Trophoblast cell (in vitro differentiated cells and primary cell): ENCODE results near the gene OR6C70. TPM values are rescaled to one million over a fixed set of nuclear protein-coding genes. Genes with fewer than 3 reads are reported as not detected.

ENCODE experiments used
- DNase-seq, 2 donors: peaks; one replicate each; pipeline ENCODE4 v3.0.0-alpha.2; 2016
- H2AFZ ChIP-seq: 2 replicates; pipeline ENCODE4 v1.6.1; 2013; ENCODE audit warnings: low read length, moderate library complexity, mild to moderate bottlenecking; ENCODE audit not compliant: insufficient read depth, poor library complexity
- H2AK5ac ChIP-seq: 2 replicates; pipeline ENCODE4 v1.6.1; 2013; ENCODE audit warnings: mild to moderate bottlenecking, low read length
- H2BK120ac ChIP-seq: 2 replicates; pipeline ENCODE4 v1.6.1; 2013; ENCODE audit warnings: low read length, mild to moderate bottlenecking, moderate library complexity; ENCODE audit not compliant: insufficient read depth, poor library complexity
- H2BK12ac ChIP-seq: 2 replicates; pipeline ENCODE4 v1.6.1; 2013; ENCODE audit warnings: mild to moderate bottlenecking, low read length, moderate library complexity
- H2BK5ac ChIP-seq: 2 replicates; pipeline ENCODE4 v1.6.1; 2013; ENCODE audit warnings: low read length, low read depth, moderate library complexity, mild to moderate bottlenecking; ENCODE audit not compliant: poor library complexity
- H3K14ac ChIP-seq: 2 replicates; pipeline ENCODE4 v1.6.1; 2013; ENCODE audit warnings: mild to moderate bottlenecking, low read length
- H3K18ac ChIP-seq: 2 replicates; pipeline ENCODE4 v1.6.1; 2013; ENCODE audit warnings: mild to moderate bottlenecking, low read length
- H3K23ac ChIP-seq: 2 replicates; pipeline ENCODE4 v1.6.1; 2013; ENCODE audit warnings: low read length
- H3K27ac ChIP-seq: 2 replicates; pipeline ENCODE4 v1.5.1; 2013; ENCODE audit warnings: low read depth, mild to moderate bottlenecking, inconsistent platforms, low read length, moderate library complexity
- H3K27me3 ChIP-seq: 2 replicates; pipeline ENCODE4 v1.6.1; 2013; ENCODE audit warnings: inconsistent platforms, mild to moderate bottlenecking, low read length, moderate library complexity; ENCODE audit not compliant: insufficient read depth
- H3K36me3 ChIP-seq, 2 experiments: 1 replicate in 1 of 2; 2 replicates in 1 of 2; pipeline ENCODE4 v1.6.1; 2013; ENCODE audit warnings: low read length in 2 of 2, mild to moderate bottlenecking in 2 of 2, moderate library complexity in 1 of 2; ENCODE audit not compliant: insufficient read depth in 2 of 2, control insufficient read depth in 1 of 2
- H3K4ac ChIP-seq: 2 replicates; pipeline ENCODE4 v1.6.1; 2013; ENCODE audit warnings: low read depth, mild to moderate bottlenecking, low read length, moderate library complexity
- H3K4me1 ChIP-seq, 2 experiments: 1 replicate in 1 of 2; 2 replicates in 1 of 2; pipeline ENCODE4 v1.6.1; 2013; ENCODE audit warnings: low read length in 2 of 2, mild to moderate bottlenecking in 2 of 2, moderate library complexity in 1 of 2; ENCODE audit not compliant: insufficient read depth in 2 of 2, control insufficient read depth in 1 of 2
- H3K4me2 ChIP-seq: 2 replicates; pipeline ENCODE4 v1.6.1; 2013; ENCODE audit warnings: inconsistent platforms, mild to moderate bottlenecking, low read length, moderate library complexity
- H3K4me3 ChIP-seq: 2 replicates; pipeline ENCODE4 v1.5.1; 2013; ENCODE audit warnings: mild to moderate bottlenecking, low read depth, low read length, inconsistent platforms
- H3K79me1 ChIP-seq: one replicate; pipeline ENCODE4 v1.6.1; 2013; ENCODE audit warnings: low read length
- H3K79me2 ChIP-seq: 2 replicates; pipeline ENCODE4 v1.6.1; 2013; ENCODE audit warnings: low read length, mild to moderate bottlenecking; ENCODE audit not compliant: control insufficient read depth, insufficient read depth, poor library complexity
- H3K9ac ChIP-seq: 2 replicates; pipeline ENCODE4 v1.6.1; 2013; ENCODE audit warnings: mild to moderate bottlenecking, low read length
- H3K9me3 ChIP-seq: 2 replicates; pipeline ENCODE4 v1.6.1; 2013; ENCODE audit warnings: low read depth, mild to moderate bottlenecking, control low read depth, inconsistent platforms, low read length; ENCODE audit not compliant: insufficient read depth
- H4K12ac ChIP-seq: 2 replicates; pipeline ENCODE4 v1.6.1; 2013; ENCODE audit warnings: low read depth, mild to moderate bottlenecking, low read length, moderate library complexity
- H4K8ac ChIP-seq: 2 replicates; pipeline ENCODE4 v1.6.1; 2013; ENCODE audit warnings: low read depth, mild to moderate bottlenecking, low read length, moderate library complexity
- H4K91ac ChIP-seq: one replicate; pipeline ENCODE4 v1.6.1; 2013; ENCODE audit warnings: low read depth, mild to moderate bottlenecking, low read length, moderate library complexity
- WGBS: extraction: QIAGEN DNeasy Blood & Tissue Kit; methylation state at CpG from one replicate; pipeline ENCODE4 v1.1.7; 2013; ENCODE audit warnings: missing lambda C conversion rate; ENCODE audit not compliant: insufficient read length, insufficient coverage; ENCODE audit errors: extremely low coverage; 5-methylcytosine and 5-hydroxymethylcytosine counted together
- polyA plus RNA-seq: library from polyadenylated mRNA; stranded (reverse); fragments of 200-250 nt; gene quantifications from 2 replicates; pipeline ENCODE4 v1.2.3, GENCODE V29; 2013

The OR6C70 gene
- not detected in 2 replicates for polyA plus RNA-seq

GRCh38 chr12:55470088-55470829 lies at the start of gene OR6C70:
Gene OR6C70 (minus strand): TSS chr12:55470138. CDS start chr12:55470138, 0 bp downstream.
- Histone ChIP-seq H2AFZ (no peak within 1 kb of the TSS), H3K4me2 (no peak within 1 kb of the TSS), H4K8ac (no peak within 1 kb of the TSS), H3K4me1 (no peaks in the 10 kb centered on the region), H3K23ac (no peak within 1 kb of the TSS), H3K79me1 (no peaks in the 10 kb centered on the region), H2BK12ac (no peak within 1 kb of the TSS), H3K9me3 (no peaks in the 10 kb centered on the region), H2AK5ac (no peak within 1 kb of the TSS), H3K27ac (no peak within 1 kb of the TSS), H2BK120ac (no peak within 1 kb of the TSS), H3K79me2 (no peaks in the 10 kb centered on the region), H3K18ac (no peak within 1 kb of the TSS), H3K14ac (no peak within 1 kb of the TSS), H3K36me3 (no peaks in the 10 kb centered on the region), H4K12ac (no peak within 1 kb of the TSS), H2BK5ac (no peak within 1 kb of the TSS), H3K4ac (no peak within 1 kb of the TSS), H3K4me3 (no peak within 1 kb of the TSS), H4K91ac (no peak within 1 kb of the TSS), H3K9ac (no peak within 1 kb of the TSS), H3K27me3 (no peaks in the 10 kb centered on the region)
- WGBS = no CpG with 5 or more reads among the region's 3 CpGs
- peak; percentile 1 to 44 for DNase-seq

GRCh38 chr12:55516391-55516790 lies 46.5 kb upstream of the OR6C70 start:
- Histone ChIP-seq H3K27ac (no peak overlapping the region), H3K4me3 (no peak overlapping the region), H2BK12ac (no peak overlapping the region), H3K4me1 (no peaks in the 10 kb centered on the region), H3K9me3 (no peaks in the 10 kb centered on the region), H2AFZ (no peak overlapping the region), H4K8ac (no peak overlapping the region), H3K23ac (no peak overlapping the region), H4K12ac (no peak overlapping the region), H3K27me3 (no peaks in the 10 kb centered on the region), H3K36me3 (no peaks in the 10 kb centered on the region), H2BK120ac (no peak overlapping the region), H3K79me2 (no peaks in the 10 kb centered on the region), H3K79me1 (no peaks in the 10 kb centered on the region), H3K4ac (no peak overlapping the region), H3K9ac (no peak overlapping the region), H4K91ac (no peak overlapping the region), H3K14ac (no peak overlapping the region), H2AK5ac (no peak overlapping the region), H3K18ac (no peak overlapping the region), H2BK5ac (no peak overlapping the region), H3K4me2 (no peak overlapping the region)
- DNase-seq = no peak

- no peak for DNase-seq
- Histone ChIP-seq H3K27ac (no peak overlapping the region), H3K9ac (no peak overlapping the region), H3K4ac (no peak overlapping the region), H4K91ac (no peak overlapping the region), H2AFZ (no peak overlapping the region), H4K8ac (no peak overlapping the region), H3K4me1 (no peaks in the 10 kb centered on the region), H3K18ac (no peak overlapping the region), H2BK120ac (no peak overlapping the region), H2BK12ac (no peak overlapping the region), H3K79me2 (no peaks in the 10 kb centered on the region), H2BK5ac (no peak overlapping the region), H3K9me3 (no peaks in the 10 kb centered on the region), H3K4me3 (no peak overlapping the region), H3K27me3 (no peaks in the 10 kb centered on the region), H3K79me1 (no peaks in the 10 kb centered on the region), H3K4me2 (no peak overlapping the region), H3K36me3 (no peaks in the 10 kb centered on the region), H3K23ac (no peak overlapping the region), H3K14ac (no peak overlapping the region), H2AK5ac (no peak overlapping the region), H4K12ac (no peak overlapping the region)
- WGBS = no CpG with 5 or more reads among the region's 1 CpG
Measured at GRCh38 chr12:55515696-55516095, 45.8 kb upstream of the OR6C70 start.

- no CpG with 5 or more reads among the region's 2 CpGs for WGBS
- Histone ChIP-seq H2AK5ac (no peak overlapping the region), H3K27me3 (no peaks in the 10 kb centered on the region)
Measured at GRCh38 chr12:55501601-55502000, 31.7 kb upstream of the OR6C70 start.

More at GRCh38 chr12:55501601-55502000, 31.7 kb upstream of the OR6C70 start:
- no peaks in the 10 kb centered on the region for H3K4me1 ChIP-seq
- no peaks in the 10 kb centered on the region for H3K79me2 ChIP-seq
- no peak overlapping the region for H4K8ac ChIP-seq
- H3K9ac ChIP-seq = no peak overlapping the region
- no peak overlapping the region for H3K18ac ChIP-seq
- H4K91ac ChIP-seq = no peak overlapping the region
- no peak overlapping the region for H2BK120ac ChIP-seq
- no peak overlapping the region for H3K27ac ChIP-seq
- no peak overlapping the region for H2AFZ ChIP-seq
- H3K23ac ChIP-seq = no peak overlapping the region
- no peak overlapping the region for H2BK5ac ChIP-seq
- H3K14ac ChIP-seq = no peak overlapping the region
- peaks cover 2% of the 10 kb centered on the region for H3K9me3 ChIP-seq
- no peak overlapping the region for H3K4me2 ChIP-seq
- H3K79me1 ChIP-seq = no peaks in the 10 kb centered on the region
- no peaks in the 10 kb centered on the region for H3K36me3 ChIP-seq
- no peak for DNase-seq
- H3K4ac ChIP-seq = no peak overlapping the region
- no peak overlapping the region for H4K12ac ChIP-seq
- H3K4me3 ChIP-seq = no peak overlapping the region
- H2BK12ac ChIP-seq = no peak overlapping the region
